Right hindlimb (tissue), 1 donor: Measurements from ENCODE around the gene COL27A1.

Experiments used
- DNase-seq: peaks from one replicate; pipeline ENCODE4 v3.0.0-alpha.2; 2018

Gene COL27A1

GRCh38 chr9:114347675-114348074 is 192.3 kb downstream of the COL27A1 start:
- DNase-seq: no peak

- no peak for DNase-seq
Measured at GRCh38 chr9:114348261-114348905, 193.0 kb downstream of the COL27A1 start.

- no peak for DNase-seq
Measured at GRCh38 chr9:114348906-114349482, 193.7 kb downstream of the COL27A1 start.

DNA sequence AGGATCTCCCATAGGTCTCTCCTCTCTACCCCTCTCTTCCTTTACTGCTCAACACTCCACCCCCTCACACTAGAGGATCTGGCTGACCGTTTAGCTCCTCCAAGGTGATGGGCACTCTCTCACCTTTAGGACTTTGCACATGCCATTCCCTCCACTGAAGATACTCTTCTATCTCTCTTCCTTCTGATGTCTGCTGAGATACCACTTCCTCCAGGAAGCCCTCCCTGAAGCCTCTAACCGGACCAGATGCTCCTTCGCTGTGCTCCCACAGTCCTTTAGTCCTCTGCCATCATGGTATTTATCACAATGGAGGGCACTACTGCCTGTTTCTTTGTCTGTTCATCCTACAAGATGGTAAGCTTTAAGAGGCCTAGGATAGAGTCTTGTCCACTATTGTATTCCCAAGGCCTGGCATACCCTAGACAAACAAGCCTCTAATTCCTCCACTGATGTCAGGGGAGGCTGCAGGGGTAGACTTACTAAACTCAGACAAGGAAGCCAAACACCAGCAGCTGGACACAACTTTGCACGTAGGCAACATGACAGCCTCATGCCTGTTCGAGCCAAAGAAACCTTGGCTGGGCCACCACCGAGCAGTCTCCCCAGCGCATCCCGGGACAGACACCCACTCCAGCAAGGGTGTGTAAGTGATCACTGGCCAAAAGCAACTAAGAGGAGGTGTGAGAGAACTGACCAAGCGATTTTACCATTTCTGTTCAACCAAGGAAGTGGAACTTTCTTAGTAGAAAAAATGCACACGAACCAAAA is 194.6 kb downstream of the COL27A1 start:
- DNase-seq: no peak

DNA sequence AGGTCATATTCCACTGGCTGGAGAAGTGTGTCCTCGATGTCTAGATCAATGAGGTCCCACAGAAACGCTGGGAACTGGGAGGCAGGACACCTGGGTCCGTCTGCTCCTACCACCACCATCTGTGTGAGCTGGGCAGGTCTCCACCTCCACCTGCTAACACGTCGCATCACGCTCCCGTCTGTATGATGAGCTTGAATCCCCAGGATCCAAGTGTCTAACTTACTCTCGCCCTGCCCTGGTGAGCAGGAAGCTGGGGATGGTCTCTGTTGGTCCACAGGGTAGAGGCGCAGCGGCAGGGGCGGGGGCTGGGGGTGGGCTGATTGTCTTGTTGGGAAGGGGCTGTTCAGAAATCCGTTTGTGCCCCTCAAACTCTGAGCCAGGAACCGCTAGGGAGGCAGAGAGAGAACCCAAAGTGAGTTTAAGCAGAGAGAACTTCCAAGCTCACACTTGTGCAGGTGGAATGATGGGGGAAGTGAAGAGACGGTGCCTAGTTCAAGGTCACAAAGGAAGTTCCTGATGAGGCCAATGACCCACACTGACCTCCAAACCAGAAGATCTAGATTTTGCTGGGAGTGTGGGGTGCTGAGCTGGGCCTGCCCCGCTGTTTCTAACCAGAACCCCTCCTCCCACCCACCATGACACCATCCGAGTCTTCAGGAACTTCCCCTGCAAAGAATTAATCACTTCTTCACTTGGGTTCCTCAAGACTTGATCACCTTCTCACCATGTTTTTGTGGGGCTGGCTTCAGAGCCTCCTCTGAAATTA is 195.5 kb downstream of the COL27A1 start:
- DNase-seq: no peak

GRCh38 chr9:114351932-114352331 is 196.6 kb downstream of the COL27A1 start:
- DNase-seq: no peak

GRCh38 chr9:114355821-114356220 is 200.5 kb downstream of the COL27A1 start:
- DNase-seq: no peak

GRCh38 chr9:114356792-114357191 is 201.5 kb downstream of the COL27A1 start:
- DNase-seq: no peak

- DNase-seq: no peak
Measured at GRCh38 chr9:114357360-114357759, 202.0 kb downstream of the COL27A1 start.

- no peak for DNase-seq
Measured at GRCh38 chr9:114357911-114358328, 202.6 kb downstream of the COL27A1 start.

- DNase-seq: no peak
Measured at GRCh38 chr9:114359801-114360200, 204.5 kb downstream of the COL27A1 start.

DNA sequence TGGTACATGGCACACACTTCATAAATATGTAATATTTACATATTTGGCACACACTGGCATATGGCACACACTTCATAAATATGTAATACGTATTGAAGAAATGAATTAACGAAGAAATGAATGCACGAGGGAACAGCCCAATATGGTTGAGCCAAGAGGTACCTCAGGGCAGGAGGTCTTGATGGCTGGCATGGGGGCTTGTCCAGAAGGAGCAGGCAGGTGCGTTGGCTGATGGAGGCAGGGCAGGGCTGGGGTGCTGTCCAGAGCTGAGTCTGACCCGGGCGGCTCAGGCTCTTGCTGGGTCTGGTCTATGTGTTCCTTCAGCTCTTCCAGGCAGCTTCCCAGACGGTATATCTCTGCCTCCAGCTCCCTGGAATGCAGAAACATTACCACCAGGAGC is 206.2 kb downstream of the COL27A1 start:
- DNase-seq: no peak
